GM21515 (cell line): Measurements from ENCODE around the gene LRRC10B.

ENCODE experiments used
- ATAC-seq: cut with Tn5 transposase; IDR thresholded peaks from one replicate; pipeline ENCODE4 v1.9.1; 2021; ENCODE audit not compliant: unreplicated experiment

Gene LRRC10B

DNA sequence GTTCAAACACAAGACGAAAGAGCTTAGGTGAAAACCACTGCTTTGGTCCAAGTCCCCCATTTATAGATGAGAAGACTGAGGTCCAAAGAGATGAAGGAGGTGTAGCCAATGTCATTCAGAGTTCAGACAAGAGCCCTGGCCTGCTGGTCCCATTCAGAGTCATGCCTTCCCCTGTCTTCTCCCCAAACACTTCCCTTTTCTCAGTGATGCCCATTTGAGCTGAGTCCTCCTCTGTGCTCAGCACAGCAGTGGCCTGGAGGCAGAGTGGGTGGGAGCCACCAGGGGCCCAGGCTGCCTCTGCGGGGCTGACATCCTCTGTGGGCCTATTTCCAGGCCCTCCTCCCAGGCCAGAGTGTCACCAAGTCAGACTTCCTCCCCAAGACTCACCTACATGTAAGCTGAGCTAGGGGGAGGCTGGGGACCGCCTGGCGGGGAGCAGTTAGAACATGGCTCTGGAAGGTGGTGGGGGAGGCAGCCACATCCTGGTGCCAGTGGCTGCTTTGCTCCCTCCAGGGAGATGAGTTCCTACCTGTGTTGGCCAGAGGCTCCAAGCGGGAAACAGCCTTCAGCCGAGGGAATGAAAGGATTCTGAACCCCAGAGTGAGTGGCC is 22.4 kb upstream of the LRRC10B start:
- ATAC-seq: no peak

DNA sequence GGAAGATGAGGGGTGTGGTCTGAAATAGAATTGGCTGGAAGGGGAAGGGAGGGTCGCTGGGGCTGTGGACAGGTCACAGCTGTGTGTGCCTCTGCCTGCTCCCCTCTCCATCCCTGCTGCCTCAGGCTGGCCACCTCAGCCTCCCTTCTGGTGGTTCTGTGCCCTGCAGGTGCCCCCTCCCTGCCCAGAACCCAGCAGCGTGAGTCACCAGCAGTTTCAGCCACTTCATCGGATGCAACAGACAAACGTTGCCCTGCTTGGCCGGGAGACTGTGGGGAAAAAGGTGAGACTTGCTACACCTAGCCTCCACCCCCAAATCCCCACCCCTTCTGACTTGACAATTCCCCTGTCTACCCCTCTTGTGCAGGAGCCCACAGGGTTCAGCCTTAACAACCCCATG is 21.8 kb upstream of the LRRC10B start:
- ATAC-seq: no peak

DNA sequence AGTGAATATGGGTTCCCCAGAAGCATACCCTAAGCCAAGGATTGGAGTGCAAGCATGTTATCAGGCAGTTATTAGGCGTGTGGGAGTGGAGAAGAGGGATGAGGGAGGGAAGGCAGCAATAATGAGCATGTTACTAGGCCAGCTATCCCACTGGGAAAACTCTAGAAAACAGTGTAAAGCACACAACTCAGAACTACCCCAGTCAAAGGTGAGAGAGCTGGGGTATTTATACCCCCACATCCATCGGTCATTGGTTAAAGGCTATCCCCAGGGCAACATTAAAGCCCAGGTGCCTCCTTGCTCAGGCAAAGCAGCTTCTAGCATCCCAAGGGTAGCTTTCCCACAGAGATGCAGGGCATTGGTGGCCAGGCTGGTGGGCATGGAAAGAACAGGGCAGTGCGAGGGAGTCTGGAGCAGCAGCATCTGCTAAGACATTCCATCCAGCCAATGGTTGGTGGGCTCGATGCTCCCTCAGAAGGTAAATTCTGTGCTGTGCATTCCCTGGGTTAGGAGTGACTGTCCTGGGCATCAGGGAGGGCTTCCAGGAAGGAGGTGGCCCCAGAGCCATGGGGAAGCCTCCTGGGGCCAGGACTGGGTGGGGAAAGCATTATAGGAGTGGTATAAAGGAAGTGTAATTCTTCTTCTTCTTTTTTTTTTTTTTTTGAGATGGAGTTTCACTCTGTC is 21.1 kb upstream of the LRRC10B start:
- ATAC-seq: no peak

DNA sequence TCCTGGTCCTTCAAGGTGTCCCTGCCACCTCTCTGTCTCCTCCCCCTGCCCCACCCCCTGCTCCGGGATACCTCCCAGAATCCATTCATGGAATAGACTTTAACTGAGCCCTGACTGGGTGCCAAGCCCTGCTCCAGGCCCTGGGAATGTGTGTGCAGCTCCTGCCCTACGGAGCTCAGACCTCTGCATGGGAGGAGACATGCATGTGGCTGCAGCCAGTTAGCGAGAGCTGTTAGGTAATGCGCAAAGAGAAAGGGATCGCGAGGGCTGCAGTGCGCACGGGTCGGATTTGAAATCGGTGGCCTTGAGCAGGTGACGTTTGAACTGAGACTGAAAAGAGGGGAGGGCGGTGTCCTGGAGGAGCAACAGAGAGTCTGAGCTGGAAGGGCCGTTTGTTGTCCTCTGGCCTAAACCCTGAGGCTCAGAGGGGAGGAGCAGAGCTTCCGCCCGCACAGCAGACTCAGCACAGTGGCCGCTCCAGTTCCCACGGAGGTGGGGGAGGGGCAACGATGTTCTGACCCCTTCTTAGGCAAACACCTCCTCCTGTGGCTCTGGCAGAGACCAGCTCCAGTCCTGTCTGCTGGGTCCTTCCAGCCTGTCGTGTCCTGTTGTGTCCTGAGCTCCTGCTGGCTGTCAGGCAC is 19.8 kb upstream of the LRRC10B start:
- ATAC-seq: no peak

DNA sequence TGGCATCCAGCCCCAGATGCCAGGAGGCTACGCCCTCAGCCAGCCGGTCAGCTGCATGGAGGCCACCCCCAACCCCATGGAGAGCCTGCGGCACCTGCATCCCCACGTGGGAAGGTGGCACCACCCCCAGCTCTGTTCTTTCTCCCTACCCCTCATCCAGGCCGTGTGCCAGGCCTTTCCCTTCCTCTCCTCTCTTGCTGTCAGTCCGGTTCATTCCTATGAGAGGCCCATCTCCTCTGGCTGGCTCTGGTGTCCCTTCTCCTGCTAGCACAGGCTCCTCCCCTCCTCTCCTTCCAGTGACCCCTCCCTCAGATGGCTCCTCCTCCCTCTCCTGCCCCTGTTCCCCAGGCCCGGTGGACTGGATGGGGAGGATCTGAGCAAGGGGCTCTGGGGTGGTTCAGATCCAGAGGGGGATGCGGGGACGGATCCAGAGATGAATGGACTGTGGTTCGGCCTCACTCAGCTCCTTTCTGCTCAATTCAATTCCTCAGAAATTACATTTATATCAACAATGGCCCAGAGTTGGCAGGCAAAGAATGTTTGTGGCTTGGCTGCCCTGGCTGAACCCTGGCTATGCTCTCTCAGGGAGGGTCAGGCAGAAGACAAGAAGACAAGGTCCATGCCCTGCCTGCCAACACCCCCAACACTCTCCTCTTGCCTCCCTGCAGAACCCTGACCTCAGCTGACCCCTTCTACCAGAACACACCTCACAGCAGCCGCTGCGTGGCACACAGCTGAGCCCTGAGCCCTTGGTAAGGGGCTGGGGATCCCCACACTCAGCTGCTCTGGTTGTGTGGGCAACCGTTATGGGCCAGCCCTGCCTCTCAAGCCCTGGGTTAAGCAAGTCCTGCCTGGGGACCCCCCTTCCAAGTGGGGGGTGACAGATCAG is 18.5 kb upstream of the LRRC10B start:
- no peak for ATAC-seq

DNA sequence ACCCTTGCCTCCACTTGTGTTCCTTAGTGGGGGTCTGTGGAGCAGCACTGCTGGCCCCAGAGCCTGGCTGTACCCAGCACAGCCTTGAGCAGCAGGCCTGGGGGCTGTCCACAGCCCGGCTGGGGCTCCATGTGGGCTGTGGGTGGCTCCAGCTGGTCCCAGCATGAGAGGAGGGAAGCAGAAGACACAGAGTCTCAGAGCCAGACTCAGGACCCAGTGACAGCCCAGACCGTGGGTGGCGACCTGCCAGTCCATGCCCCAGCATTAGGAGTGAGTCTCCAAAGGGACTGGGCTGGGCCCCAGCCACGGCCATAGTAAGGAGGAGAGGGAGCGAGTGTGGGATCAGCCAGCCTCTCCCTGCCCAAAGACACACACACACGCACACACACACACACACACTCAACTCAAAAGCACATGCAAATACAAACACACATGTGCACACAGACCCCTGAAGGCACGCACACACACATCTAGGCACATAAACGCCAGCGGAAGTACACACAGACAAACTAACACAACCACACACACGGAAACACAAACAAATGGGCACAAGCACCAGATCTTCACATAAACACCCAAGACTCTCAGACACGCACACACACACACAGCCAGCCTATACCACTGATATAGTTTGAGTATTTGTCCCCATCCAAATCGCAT is 16.7 kb upstream of the LRRC10B start:
- no peak for ATAC-seq

DNA sequence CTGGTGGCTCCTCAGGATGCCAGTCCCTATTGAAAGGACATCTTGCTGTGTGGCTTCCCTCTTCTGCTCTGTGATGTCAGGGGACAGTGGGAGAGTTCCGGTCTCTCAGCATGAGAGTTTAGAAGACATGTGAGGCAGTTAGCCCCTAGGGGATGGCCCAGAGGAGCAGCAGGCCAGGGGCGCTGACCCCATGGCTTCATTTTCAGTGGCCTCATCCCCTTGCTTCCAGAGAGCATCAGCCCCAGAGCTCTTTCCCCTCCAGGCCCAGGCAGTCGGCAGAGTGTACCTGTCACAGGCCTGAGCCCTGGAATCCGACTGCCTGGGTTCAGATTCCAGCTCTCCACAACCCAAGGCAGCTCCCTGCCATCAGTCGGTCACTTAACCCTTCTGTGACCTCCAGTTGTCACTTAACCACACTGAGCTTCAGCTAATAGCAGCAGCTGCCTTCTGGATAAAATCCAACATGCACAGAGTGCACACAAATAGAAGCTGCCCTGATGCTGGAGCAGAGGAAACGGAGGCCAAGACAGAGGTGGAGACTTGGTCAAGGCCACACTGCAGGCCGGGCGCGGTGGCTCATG is 14.1 kb upstream of the LRRC10B start:
- no peak for ATAC-seq

DNA sequence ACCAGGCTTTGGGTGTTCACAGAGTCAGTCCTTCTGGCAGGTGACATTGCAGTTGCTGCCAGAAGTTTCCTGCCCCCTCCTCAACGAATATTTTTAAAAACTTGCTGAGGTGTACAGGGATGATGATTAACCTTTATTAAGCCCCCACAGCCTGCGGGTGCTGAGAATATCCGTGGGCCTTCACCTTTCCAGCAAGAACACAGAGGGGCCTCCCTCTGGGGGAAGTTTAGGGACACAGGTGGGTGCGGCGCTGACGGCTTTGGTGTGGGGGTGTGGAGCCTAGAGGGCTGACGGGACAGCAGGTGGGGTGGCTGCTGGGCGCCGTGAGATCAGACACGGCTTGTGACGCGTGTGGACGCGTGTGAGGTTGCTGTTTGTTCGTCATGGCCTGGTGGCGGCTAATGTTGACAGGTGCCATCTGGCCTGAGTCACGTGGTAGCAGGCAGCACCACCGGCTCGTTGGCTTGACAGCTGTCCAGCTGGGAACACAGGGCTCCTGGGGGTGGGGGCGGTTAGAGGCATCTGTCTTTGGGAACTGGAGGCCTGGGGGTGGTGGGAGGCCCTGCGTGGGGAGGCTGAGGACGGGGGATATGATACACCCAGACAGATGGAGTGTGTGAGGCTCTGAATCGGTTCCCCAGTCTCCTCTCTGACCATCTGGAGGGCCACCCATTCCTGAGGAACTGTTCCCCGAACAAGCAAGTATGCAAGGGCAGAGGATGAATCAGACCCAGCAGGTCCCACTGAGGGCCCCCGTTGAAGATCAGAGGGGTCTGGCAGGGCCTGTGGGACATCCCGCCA is 12.5 kb upstream of the LRRC10B start:
- no peak for ATAC-seq

DNA sequence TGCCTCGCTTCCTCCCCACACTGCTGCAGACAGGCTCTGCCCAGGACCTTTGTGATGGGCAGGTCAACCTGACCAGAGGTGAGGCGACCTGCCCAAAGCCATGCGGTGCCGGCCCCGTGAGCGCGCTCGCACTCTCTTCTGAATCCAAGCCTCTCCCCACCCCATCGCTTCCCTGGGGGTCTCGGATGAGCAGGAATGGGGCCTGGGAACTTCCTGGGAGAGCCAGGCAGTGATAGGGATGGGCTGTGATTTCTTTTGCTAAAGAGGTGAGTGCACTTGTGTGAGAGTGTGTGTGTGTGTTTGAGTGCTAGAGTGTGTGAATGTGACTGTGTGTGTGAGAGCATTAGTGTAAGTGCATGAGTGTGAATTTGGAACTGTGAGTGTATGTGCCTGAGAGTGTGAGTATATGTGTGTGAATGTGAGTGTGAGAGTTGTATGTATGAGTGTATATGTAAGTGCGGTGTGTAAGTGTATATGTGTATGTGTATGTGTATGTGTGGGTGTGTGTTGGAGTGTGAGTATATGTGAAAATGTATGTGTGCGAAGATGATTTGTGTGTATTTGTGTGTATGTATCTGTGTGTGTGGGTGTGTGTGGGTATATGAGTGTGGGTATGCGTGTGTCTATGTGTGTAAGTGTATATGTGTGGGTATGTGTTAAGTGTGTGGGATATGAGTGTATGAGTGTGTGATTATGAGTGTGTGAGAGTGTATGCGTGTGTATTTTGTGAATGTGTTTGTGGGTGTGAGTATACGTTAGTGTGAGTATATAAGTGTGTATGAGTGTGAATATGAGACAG is 11.7 kb upstream of the LRRC10B start:
- ATAC-seq: no peak

DNA sequence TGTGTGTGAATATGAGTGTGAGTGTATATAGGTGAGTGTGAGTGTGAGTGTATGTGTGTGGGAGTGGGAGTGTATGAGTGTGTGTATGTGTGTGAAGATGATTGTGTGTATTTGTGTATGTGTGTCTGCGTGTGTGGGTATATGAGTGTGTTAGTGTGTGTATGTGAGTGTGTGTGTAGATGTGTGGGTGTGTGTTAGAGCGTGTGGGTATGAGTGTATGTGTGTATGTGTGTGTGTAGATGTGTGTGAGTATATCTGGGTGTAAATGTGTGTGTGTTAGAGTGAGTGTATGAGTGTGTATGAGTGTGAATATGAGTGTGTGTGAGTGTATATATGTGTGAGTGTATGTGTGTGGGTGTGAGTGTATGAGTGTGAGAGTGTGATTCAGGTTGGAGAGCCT is 11.1 kb upstream of the LRRC10B start:
- ATAC-seq: no peak

DNA sequence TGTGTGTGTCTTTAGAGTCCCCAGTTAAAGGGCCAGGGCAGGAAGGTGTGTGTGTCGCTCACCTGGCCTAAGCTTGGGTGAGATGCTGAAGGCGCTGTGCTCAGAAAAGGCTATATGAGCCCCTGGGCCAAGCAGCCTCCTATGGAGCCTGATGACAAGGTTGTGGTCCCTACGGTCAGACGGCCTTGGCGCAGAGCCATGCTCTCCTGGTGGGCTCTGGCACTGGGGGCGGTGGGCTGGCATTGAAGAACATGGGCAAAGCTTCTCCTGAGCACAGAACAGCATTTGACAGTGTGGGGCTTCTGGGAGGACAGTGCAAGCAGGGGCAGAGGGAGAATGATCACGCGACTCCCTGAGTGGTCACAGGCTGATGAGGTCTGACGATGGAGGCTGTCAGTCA is 10.7 kb upstream of the LRRC10B start:
- ATAC-seq: no peak

DNA sequence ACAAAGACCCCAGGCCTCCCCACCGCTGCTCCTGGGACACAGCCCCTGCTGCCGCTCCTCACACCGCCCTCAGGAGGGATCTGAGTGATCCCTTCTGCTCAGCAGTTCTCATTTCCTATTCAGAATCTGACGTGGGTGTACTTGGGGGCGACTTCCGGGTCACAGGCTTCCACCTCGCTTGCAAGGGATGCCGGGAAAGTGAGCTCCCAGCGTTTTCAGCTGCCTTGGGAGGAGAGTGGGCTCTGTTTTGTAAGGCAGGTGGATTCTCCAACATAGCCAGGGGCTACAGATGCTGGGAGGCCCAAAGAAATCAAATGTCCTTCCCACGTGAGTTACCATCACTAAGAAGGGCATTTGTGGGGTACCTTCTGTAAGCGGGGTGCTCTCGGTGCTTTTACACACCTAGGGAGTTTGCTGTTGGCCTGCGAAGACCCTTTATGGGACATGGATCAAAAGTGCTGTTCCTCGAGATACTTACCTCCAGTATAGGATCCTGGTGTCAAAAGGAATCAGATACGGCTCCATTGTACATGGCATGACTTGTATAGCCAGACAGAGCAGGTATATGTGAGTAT is 9.7 kb upstream of the LRRC10B start:
- no peak for ATAC-seq

DNA sequence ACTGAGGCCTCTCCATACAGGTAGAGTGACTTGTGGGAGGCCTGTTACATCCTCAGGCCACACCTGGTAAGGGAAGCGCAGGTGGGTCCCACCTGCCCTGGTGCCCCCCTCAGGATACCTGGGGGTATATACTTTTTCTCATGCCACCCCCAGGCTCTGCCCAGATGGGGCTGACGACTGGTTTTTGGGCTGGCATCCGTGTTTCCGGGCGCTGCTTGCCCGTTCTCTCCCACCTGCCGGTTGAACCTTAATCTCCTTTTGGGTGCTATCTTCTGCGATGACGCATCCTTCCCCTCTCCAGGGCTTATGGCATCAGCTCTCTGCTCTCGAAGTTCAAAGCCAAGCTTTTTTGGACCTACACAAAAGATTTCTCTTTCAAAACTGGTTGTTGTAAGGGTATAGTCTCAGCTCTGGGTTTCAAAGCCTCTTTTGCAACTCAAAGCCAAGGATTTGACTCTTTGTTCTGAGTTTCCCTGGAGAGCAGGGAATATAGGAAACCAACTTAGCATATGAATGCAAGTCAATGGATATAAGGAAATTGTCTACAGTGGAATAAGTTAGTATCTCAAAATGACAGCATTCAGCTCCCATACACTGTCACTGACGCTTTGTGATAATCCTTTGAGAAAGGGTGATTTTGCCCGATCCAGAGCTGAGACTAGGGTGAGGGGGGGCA is 8.6 kb upstream of the LRRC10B start:
- ATAC-seq: no peak

DNA sequence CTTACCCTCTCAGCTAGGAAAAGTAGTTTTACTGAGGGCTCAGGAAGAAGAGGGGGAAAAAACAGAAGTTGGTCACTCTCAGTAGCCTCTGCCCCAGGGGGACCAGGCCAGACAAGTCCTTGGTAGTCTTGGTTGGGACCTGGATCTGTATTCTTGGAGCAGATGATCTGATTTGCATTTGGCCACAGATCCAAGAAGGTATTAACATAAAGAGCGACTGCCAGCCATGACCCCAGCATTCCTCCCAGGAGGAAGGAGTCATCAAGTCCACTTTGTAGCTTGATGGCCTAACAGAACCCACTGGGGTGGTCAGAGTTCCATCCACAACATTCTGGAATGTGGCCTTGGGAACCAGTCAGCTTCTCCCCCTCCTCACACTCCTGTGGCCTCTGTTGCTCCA is 6.0 kb upstream of the LRRC10B start:
- ATAC-seq: no peak

DNA sequence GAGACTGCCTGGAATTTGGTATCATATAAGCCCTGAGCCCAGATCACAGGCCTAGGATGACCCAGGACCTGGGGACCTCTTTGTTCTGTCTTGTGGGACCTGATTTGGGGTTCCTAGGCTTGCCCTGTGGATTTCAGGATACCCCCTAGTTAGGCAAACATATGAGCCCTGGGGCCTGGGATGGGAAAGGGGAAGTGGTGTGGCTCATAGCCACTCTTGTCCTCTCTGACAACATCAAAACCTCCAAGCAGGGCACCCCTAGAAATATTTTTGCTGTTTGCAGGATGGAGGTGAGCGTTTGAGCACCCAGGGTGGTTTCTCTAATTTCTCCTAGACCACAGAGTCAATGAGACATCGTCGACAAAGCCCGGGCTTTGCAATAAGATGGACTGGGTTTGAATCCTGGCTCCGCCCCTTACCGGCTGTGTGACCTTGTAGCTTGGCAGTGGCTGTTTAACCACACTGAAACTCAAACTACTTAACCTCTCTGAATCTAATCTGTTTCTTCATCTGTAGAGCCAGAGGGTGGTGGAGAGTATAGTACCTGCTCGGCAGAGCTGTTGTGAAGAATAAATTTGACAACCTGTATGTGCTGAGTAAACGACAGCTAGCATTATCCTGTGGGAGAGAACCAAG is 5.3 kb upstream of the LRRC10B start:
- ATAC-seq: no peak

DNA sequence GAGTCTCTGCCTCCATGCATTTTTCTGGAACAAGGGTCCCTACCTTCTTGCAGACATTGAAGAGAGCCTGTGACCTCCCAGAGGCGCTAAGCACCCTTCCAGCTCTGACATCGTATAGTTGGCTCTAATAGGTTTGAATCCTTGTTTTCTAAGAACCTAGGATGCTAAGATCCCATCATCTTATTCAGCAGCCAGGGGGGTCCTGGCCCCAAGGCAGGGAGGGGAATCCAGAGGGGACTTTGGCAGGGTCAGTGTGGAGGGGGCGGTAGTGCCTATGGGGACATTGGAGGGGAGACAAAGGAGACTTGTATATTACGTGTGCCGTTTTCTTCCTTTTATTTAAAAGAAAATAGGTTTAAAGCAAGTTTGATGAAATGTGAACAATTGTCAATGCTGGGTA is 3.4 kb upstream of the LRRC10B start:
- ATAC-seq: no peak

DNA sequence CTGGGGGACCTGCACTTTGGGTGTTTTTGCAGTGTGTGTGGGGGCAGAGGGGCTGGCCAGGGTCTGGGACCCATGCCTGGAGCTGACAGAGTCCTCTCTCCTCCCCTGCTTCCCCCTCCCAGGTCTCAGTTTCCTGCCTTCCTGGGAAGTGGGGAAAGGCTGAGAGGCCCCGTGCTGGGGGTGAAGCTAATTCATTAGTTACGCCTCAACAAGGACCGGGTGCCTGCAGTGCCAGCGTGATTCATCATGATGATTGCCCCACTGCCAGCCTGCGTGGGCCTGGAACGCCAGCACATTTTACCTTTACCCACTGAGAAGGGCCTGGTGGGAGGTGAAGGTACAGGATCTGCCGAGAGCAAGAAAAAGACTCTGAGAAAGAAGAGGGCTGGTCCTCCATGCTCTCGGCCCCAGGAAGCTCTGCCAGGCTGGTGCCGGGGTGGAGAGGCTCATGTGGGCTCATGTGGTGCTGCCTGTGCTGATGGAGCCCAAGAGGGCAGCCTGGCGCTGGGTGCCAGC is 2.9 kb upstream of the LRRC10B start:
- no peak for ATAC-seq
